Stimulated activated CD4-positive, alpha-beta T cell treated with anti-CD3 and anti-CD28 coated beads, Interleukin-1b, Interleukin-23, amount 100 ng/mL, for 24 hours (primary cell): ENCODE measurements around the gene GRIK4.

Experiments used
- DNase-seq, 4 experiments: peaks; one replicate each; pipeline ENCODE4 v3.0.0-alpha.2; 2020; ENCODE audit warnings: low read depth in 4 of 4, low spot score in 1 of 4

GRIK4 gene

DNA sequence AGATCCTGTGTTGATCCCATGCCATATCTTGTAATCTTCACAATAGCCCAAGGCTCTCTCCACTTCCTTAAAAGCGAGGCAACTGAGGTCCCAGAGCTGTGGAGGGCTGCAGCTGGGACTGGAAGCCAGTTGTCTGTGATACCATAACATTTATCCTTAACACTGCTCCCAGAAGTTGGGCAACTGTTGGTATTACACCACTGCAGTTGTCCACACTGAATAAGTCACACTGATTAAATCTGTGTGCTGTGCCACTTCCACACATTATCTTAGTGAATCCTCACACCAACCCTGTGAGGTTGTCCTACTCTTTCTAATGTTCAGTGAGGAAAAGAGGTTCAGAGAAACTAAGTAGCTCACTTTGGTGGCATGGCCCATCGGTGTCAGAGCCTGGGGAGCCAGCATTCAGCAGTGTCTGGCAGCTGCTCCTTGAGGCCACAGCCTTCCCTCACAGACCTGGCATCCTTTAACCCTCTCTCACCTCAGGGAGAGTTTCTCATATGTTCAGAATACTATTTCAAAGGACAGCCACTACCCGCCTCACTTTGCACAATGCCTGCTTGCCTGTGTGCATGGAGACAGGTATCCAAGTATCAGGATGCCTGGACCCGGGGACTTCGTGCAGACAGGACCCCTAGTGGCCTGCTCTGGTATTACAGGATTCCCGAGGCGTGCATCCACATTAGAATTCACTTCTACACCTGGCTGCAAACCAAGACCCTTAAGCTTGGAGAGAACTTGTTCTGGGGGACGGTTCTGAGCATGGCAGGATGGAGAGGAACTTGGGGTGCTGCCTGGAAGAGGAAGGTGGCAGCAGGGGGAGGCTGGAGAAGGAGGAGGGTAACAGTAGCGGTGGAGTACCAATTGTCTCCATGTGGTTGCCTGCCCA, 290.5 kb downstream of the GRIK4 start:
- peak; percentile 17 to 34 (median 27) for DNase-seq

DNA sequence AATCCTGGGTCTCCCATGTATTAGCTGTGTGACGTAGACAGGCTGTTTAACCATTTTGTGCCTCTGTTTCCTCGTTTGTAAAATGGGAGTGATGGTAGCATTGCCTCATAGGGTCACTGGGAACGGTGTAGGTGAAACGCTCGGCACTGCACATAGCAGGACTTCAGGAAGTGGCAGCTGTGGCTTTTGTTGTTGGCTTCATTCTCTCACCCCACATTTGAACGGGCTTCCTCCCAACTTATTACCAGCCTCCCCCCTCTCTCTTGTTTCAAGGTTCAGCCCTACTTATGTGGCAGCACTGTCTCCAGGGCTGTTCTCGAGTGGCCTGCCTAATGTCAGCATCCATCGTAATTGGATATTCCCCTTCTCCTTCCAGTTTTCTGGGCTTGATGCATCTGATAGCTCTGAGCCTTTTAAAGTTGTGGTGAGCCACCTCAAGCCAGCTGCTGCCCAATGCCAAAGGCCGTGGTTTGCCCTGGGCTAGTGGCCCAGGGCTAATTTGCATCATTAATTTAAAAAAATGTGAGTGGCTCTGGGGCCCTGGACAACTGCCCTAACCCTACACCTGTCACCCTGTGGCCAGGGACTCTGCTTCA, 294.5 kb downstream of the GRIK4 start:
- no peak for DNase-seq

GRCh38 chr11:120807414-120808150, 296.0 kb downstream of the GRIK4 start:
- DNase-seq, result no peak

DNA sequence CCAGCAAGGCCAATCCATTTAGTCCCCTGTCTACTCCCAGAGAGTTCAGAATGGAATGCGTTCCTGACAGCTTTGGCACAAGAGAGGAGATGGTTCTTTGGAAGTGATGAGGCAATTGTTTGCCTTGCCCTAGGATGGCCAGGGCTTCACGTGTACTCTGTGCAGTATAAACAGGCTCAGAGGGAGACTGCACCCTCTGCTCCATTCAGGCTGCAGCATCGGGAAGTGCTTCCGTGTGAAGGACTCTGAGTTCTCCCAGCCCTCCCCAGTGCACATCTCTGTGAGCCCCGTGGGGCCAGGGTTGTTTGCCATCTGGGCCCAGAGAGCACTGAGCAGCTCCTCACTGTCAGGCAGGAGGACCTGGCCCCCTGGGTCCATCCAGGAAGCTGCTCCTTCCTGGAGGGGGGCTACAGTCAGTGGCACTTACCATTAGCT, 297.1 kb downstream of the GRIK4 start:
- no peak for DNase-seq

- DNase-seq, result no peak
These were observed 298.7 kb downstream of the GRIK4 start for GRCh38 chr11:120810251-120810650.

DNA sequence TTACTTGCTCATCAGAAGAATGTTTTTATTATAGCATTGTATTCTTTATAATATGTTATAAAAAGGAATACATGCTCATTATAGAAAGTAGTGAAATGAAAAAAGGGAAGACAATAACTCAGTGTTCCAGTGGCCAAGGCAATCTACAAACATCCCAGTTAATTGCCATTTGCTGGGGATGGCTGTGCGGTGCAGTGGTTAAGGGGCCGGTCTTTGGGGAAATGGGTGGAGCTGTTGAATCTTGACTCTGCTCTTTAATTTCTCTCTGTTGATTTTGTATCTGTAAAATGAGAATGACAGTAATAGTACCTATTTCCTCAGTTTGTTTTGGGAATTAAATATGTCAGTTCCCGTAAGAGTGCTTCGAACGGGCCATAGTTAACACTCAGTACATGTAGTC, 299.7 kb downstream of the GRIK4 start:
- no peak for DNase-seq

GRCh38 chr11:120811731-120812130, 300.2 kb downstream of the GRIK4 start:
- DNase-seq, result no peak

DNA sequence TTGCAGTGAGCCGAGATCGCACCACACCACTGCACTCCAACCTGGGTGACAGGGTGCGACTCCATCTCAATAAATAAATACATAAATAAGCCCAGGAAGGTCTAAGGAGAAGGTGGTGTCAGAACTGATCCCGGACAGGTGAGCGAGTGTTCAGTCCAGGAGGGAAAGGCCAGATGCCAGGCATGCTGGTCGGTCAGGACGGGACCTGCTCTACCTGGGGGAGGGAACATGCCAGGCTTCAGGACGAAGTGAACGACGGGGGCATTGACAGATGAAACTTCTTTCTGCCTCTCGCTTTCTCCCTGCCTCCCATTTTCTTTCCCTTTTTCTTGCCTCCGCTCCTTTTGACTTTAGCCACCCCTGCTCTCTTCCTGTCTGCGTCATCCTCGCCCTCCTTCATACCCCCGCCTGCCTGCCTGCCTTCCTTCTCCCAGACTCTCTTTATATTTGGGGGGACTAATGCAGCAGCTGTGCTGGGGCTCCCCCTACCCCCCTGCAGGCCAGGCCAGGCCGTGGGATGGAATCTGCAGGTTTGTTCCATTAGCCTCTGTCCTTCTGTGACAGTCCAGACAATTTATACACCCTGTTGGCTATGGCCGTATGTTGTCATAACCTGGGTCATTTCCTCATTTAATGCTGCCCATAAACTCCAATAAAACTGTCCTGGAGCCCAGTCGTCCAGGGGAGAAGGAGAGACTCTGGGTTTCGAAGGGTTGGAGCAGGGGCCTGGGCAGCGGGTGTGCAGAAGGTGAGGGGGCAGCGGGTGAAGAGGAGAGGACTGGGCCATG, 303.2 kb downstream of the GRIK4 start:
- no peak for DNase-seq

DNA sequence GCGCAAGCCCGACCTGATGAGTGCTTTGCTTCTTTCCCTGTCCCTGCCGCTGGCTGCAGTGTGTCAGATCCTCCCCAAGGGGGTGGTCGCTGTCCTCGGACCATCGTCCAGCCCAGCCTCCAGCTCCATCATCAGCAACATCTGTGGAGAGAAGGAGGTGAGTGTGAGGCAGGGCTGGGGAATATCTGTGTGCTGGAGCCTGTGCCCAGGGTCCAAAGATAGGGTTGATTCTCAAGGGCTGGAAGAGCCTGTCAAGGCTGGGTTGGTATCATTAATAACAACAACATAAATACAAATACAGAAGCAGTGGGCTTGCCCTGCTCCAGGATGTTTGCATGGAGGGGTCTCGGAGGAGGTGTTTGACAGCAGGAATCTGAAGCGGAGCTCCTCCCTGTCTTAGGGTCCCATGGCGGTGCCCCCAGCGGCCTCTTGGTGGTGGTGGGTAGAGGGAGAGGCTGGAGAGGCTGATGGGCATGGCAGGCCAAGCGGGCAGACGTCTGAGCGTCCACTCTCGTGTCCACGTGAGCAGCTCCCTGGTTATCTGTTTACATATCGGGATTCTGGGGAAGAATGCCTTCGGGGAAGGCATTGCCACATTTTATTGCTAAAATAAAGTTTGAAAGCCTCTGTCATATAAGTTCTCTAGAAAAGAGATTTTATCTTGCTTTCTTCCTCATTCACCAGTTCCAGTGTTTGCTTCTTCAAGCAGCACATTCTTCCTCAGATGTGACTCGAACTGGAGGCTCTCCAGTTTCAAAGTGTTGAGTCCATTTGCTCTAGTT, 304.0 kb downstream of the GRIK4 start:
- no peak for DNase-seq

GRCh38 chr11:120816176-120816575, 304.6 kb downstream of the GRIK4 start:
- no peak for DNase-seq

DNA sequence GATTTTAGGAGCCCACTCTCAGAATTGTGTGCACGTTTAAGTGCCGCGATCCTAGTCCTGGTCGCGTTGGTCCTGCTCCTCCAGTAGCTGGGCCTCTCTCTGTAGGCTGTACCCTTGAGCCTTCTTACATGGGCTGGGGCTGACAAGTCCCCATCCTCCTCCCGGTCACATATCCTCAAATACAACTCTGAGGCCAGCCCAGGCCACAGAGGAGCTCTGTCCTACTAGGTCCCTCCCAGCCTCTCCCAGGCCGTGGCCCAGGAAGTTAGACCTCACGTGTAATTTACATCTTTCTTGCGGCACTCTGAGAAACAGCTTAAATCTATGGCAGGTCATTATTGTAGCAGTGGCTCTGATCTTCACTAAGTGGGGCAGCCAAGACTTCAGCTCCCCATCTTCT, 305.2 kb downstream of the GRIK4 start:
- no peak for DNase-seq

DNA sequence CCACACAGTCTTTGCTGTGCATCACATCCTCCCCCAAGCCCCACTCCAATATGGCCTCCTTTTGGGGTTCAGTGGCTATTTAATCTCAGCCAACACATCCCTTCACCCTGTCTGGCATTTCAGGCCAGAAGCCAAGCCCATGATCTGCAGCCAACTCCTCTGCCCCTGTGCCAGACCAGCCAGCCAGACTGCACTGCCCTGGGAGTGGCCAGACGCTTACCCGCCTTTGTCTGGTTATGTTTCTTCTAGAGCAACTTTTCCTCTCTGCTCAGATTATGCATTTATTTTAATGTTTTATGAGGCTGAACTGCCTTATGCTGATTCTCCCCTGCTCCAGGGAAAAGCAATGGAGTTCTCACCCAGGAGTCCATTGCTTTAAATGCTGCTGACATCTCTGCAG, 305.6 kb downstream of the GRIK4 start:
- no peak for DNase-seq

- DNase-seq, result no peak
These were observed 306.5 kb downstream of the GRIK4 start for GRCh38 chr11:120818097-120818496.

DNA sequence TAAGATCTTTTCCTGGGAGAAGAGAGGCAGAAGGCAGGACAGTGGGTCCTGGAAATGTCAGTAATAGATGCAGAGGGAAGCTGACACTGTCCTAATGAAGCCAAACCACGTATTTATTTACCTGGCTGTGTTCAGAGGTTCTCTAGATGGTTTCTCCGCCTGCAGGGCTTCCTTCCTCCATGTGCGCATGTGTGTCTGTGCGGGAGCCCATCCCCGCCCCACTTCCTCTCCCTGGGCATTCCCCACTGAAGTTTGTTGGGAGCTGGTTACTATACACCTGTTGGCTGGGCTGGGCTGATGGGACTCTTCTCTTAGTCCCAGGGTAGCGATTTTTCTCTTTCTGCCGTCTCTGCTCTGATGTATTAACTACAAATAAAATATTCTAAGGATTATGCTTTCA, 307.5 kb downstream of the GRIK4 start:
- no peak for DNase-seq

- no peak for DNase-seq
These were observed 308.2 kb downstream of the GRIK4 start for GRCh38 chr11:120819437-120820365.

DNA sequence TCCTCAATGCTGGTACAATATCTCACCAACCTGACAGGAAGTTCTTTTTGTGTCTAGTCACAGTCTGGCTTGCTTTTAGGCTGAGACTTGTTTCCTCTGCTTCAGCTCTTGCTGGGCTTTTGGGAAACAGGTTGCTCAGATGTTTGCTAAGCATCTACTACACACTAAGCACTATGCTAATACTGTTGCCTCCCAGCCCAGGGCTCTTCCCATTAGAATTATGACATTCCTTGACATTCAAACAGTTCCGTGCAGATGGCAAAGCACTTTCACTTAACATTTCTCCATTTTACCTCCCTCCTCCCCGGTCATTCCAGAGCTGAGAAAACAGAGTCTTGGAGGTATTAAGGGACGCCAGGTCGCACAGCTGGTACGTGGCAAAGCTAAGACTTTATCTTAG, 311.6 kb downstream of the GRIK4 start:
- no peak for DNase-seq

GRCh38 chr11:120824242-120824641, 312.7 kb downstream of the GRIK4 start:
- no peak for DNase-seq

GRCh38 chr11:120827198-120827597, 315.6 kb downstream of the GRIK4 start:
- no peak for DNase-seq

- DNase-seq, result no peak
These were observed 316.3 kb downstream of the GRIK4 start for GRCh38 chr11:120827820-120828219.
